IPS-18a (cell line): ENCODE results near the gene ATP5ME.

Experiments
- H3K27ac ChIP-seq: one replicate; pipeline ENCODE4 v1.5.1; 2013; ENCODE audit warnings: low read length
- H3K27me3 ChIP-seq: one replicate; pipeline ENCODE4 v1.6.1; 2013; ENCODE audit warnings: mild to moderate bottlenecking, low read length; ENCODE audit not compliant: control insufficient read depth, insufficient read depth
- H3K36me3 ChIP-seq: one replicate; pipeline ENCODE4 v1.6.1; 2013; ENCODE audit warnings: low read depth, low read length; ENCODE audit not compliant: control insufficient read depth
- H3K4me1 ChIP-seq: one replicate; pipeline ENCODE4 v1.6.1; 2013; ENCODE audit warnings: low read depth, low read length; ENCODE audit not compliant: control insufficient read depth
- H3K4me3 ChIP-seq: one replicate; pipeline ENCODE4 v1.5.1; 2013; ENCODE audit warnings: low read length
- H3K9ac ChIP-seq: one replicate; pipeline ENCODE4 v1.6.1; 2013; ENCODE audit warnings: mild to moderate bottlenecking, low read length, moderate library complexity
- H3K9me3 ChIP-seq: one replicate; pipeline ENCODE4 v1.6.1; 2013; ENCODE audit warnings: low read depth, low read length; ENCODE audit not compliant: control insufficient read depth

The ATP5ME gene

GRCh38 chr4:622996-623913 is 50.8 kb downstream of the ATP5ME start:
- Histone ChIP-seq H3K4me3 (no peak overlapping the region), H3K9ac (no peak overlapping the region), H3K27ac (no peak overlapping the region), H3K4me1 (peaks cover 12% of the 10 kb centered on the region), H3K9me3 (no peaks in the 10 kb centered on the region), H3K36me3 (no peaks in the 10 kb centered on the region), H3K27me3 (no peaks in the 10 kb centered on the region)
